Left ventricle myocardium inferior (tissue), 1 donor: ENCODE data around the gene MED22. TPM values are rescaled to one million over a fixed set of nuclear protein-coding genes. Genes with fewer than 3 reads are reported as not detected.
A peak's percentile ranks its signal among the peaks of the same experiment; 100 is the strongest.
"Not testable (repeated sequence)": the region's sequence is repeated elsewhere in the genome, so short reads cannot be mapped to it uniquely, and the experiment has no call there.

ENCODE experiments used
- DNase-seq: peaks from one replicate; pipeline ENCODE4 v3.0.0-alpha.2; 2020
- H3K27ac ChIP-seq: fragments of 200-600 bp; replicated peaks from 2 replicates; pipeline ENCODE4 v1.8.0; 2021
- H3K27me3 ChIP-seq: fragments of 200-600 bp; 2 replicates; pipeline ENCODE4 v1.8.0; 2021; ENCODE audit warnings: low read depth
- H3K36me3 ChIP-seq: fragments of 200-600 bp; 2 replicates; pipeline ENCODE4 v1.8.0; 2021
- H3K4me1 ChIP-seq: fragments of 200-600 bp; 2 replicates; pipeline ENCODE4 v1.8.0; 2021
- H3K4me3 ChIP-seq: fragments of 200-600 bp; 2 replicates; pipeline ENCODE4 v1.8.0; 2021; ENCODE audit warnings: mild to moderate bottlenecking, moderate library complexity
- H3K9me3 ChIP-seq: fragments of 200-600 bp; replicated peaks from 2 replicates; pipeline ENCODE4 v1.8.0; 2021
- intact Hi-C: fragments of 100-400 bp; cut with micrococcal nuclease; formaldehyde crosslinking; loops from one replicate; pipeline ENCODE4 v1.11.0; 2022
- total RNA-seq: library from RNA; stranded (reverse); fragmentation: NEBNext Ultra II Directional; extraction: Animal tissue kit (Norgen Biotek cat#: 25700); gene quantifications from one replicate; pipeline ENCODE4 v1.2.1, GENCODE V29; 2021
- TF ChIP-seq, protein P1 (sequence below): fragments of 200-600 bp; IDR thresholded peaks from 2 replicates; pipeline ENCODE4 v1.8.0; 2021; ENCODE audit warnings: antibody characterized with exemption, mild to moderate bottlenecking, borderline replicate concordance
- donor health status: DM: no; HTN: yes; CAD: no; lungs with severe emphysema.

The MED22 gene
- total RNA-seq, 1 donor from 2014 or later: 18.4 TPM

GRCh38 chr9:133379153-133380086, 31.5 kb upstream of the MED22 start:
- Histone ChIP-seq H3K9me3 (no peaks in the 10 kb centered on the region), H3K36me3 (no peaks in the 10 kb centered on the region), H3K4me1 (peaks cover 24% of the 10 kb centered on the region), H3K27me3 (no peaks in the 10 kb centered on the region), H3K27ac (no peak overlapping the region), H3K4me3 (no peak overlapping the region)
- DNase-seq: no peak
- TF ChIP-seq, protein P1, sequence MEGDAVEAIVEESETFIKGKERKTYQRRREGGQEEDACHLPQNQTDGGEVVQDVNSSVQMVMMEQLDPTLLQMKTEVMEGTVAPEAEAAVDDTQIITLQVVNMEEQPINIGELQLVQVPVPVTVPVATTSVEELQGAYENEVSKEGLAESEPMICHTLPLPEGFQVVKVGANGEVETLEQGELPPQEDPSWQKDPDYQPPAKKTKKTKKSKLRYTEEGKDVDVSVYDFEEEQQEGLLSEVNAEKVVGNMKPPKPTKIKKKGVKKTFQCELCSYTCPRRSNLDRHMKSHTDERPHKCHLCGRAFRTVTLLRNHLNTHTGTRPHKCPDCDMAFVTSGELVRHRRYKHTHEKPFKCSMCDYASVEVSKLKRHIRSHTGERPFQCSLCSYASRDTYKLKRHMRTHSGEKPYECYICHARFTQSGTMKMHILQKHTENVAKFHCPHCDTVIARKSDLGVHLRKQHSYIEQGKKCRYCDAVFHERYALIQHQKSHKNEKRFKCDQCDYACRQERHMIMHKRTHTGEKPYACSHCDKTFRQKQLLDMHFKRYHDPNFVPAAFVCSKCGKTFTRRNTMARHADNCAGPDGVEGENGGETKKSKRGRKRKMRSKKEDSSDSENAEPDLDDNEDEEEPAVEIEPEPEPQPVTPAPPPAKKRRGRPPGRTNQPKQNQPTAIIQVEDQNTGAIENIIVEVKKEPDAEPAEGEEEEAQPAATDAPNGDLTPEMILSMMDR: no peak
- intact Hi-C loops: no loop called here

- Histone ChIP-seq H3K4me3 (no peak overlapping the region), H3K27me3 (no peaks in the 10 kb centered on the region), H3K9me3 (no peaks in the 10 kb centered on the region), H3K27ac (no peak overlapping the region), H3K36me3 (no peaks in the 10 kb centered on the region), H3K4me1 (peaks cover 33% of the 10 kb centered on the region)
- TF ChIP-seq, protein P1: no peak
- intact Hi-C loops: no loop called here
- no peak for DNase-seq
These were observed 30.6 kb upstream of the MED22 start for GRCh38 chr9:133378408-133378962.

- no peaks in the 10 kb centered on the region for H3K27me3 ChIP-seq
- H3K36me3 ChIP-seq: peaks cover 6% of the 10 kb centered on the region
- intact Hi-C loops: no loop called here
- H3K27ac ChIP-seq: no peak overlapping the region
- H3K4me3 ChIP-seq: no peak overlapping the region
- TF ChIP-seq, protein P1: no peak
- no peak for DNase-seq
- no peaks in the 10 kb centered on the region for H3K9me3 ChIP-seq
- H3K4me1 ChIP-seq: peaks cover 40% of the 10 kb centered on the region
These were observed 29.8 kb upstream of the MED22 start for GRCh38 chr9:133377721-133378216.

DNA sequence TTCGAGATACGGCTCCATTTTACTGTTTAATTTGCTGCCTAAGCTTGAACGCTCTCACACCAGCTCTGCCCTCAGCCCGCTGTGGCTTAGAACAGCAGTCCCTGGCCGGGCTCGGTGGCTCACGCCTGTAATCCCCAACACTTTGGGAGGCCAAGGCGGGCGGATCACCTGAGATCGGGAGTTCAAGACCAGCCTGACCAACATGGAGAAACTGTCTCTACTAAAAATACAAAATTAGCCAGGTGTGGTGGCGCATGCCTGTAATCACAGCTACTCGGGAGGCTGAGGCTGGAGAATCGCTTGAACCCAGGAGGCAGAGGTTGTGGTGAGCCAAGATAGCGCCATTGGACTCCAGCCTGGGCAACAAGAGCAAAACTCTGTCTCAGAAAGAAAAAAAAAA, 29.3 kb upstream of the MED22 start:
- DNase-seq, H3K9me3 ChIP-seq, H3K36me3 ChIP-seq, H3K27me3 ChIP-seq, H3K27ac ChIP-seq, H3K4me3 ChIP-seq, intact Hi-C loops: not testable (repeated sequence)
- peaks cover 45% of the 10 kb centered on the region for H3K4me1 ChIP-seq

- intact Hi-C loops: no loop called here
- Histone ChIP-seq H3K27me3 (no peaks in the 10 kb centered on the region), H3K36me3 (peaks cover 7% of the 10 kb centered on the region), H3K9me3 (no peaks in the 10 kb centered on the region), H3K4me1 (peaks cover 58% of the 10 kb centered on the region), H3K4me3 (peak within 1 kb of the TSS; percentile 97), H3K27ac (peak within 1 kb of the TSS; percentile 97)
- DNase-seq: peak; percentile 97
- TF ChIP-seq, protein P1: peak; percentile 34
These were observed 28.1 kb upstream of the MED22 start, which contains the start of the genes STKLD1 and SURF4 for GRCh38 chr9:133375724-133376654. Gene STKLD1, plus strand, starts transcription at chr9:133376366. Its CDS starts 108 bp downstream, at chr9:133376474. Gene SURF4, minus strand, starts transcription at chr9:133376060. Its CDS starts 91 bp downstream, at chr9:133375969.
